Thoracic aorta (tissue), 2 donors: ENCODE results near the gene STAMBPL1. TPM values are rescaled to one million over a fixed set of nuclear protein-coding genes. Genes with fewer than 3 reads are reported as not detected.

Experiments used
- ATAC-seq: fragments of 150-250 bp; one replicate; pipeline ENCODE4 v1.8.0; 2017; ENCODE audit warnings: low read depth; ENCODE audit not compliant: insufficient number of reproducible peaks, low FRiP score
- DNase-seq: peaks from one replicate; pipeline ENCODE4 v3.0.0-alpha.2; 2020; ENCODE audit warnings: low spot score
- H3K27ac ChIP-seq, 2 donors: fragments of 200-600 bp; sonication (generic); 1 replicate in 1 of 2; 2 replicates in 1 of 2; pipeline ENCODE4 v1.5.1; 2016; ENCODE audit warnings: mild to moderate bottlenecking in 2 of 2, moderate library complexity in 2 of 2
- H3K27me3 ChIP-seq: fragments of 200-600 bp; sonication (generic); replicated peaks from 2 replicates; pipeline ENCODE4 v1.6.0; 2016; ENCODE audit warnings: mild to moderate bottlenecking; ENCODE audit not compliant: insufficient read depth
- H3K36me3 ChIP-seq: fragments of 200-600 bp; sonication (generic); one replicate; pipeline ENCODE4 v1.5.1; 2016
- H3K4me1 ChIP-seq, 2 donors: fragments of 200-600 bp; sonication (generic); 1 replicate in 1 of 2; 2 replicates in 1 of 2; pipeline versions ENCODE4 v1.5.1 to v1.6.0; 2016; ENCODE audit warnings: low read depth in 2 of 2, mild to moderate bottlenecking in 1 of 2; ENCODE audit not compliant: control insufficient read depth in 1 of 2
- H3K4me3 ChIP-seq: fragments of 200-600 bp; sonication (generic); 2 replicates; pipeline ENCODE4 v1.5.1; 2016; ENCODE audit warnings: mild to moderate bottlenecking
- H3K9me3 ChIP-seq: fragments of 200-600 bp; sonication (generic); 2 replicates; pipeline ENCODE4 v1.5.1; 2016
- total RNA-seq, 2 donors: library from RNA; depleted of rRNA; stranded (reverse); fragments of >200 nt; gene quantifications; one replicate each; pipeline versions ENCODE4 v1.1.0 to v1.2.3, GENCODE V29; 2016
- TF ChIP-seq, protein P1 (sequence below): fragments of 200-600 bp; sonication (generic); IDR thresholded peaks from one replicate; pipeline ENCODE4 v1.5.1; 2019; ENCODE audit warnings: antibody characterized with exemption

The STAMBPL1 gene
- total RNA-seq, 2 donors from 2014 or later: 2.2 to 10.0 TPM

DNA sequence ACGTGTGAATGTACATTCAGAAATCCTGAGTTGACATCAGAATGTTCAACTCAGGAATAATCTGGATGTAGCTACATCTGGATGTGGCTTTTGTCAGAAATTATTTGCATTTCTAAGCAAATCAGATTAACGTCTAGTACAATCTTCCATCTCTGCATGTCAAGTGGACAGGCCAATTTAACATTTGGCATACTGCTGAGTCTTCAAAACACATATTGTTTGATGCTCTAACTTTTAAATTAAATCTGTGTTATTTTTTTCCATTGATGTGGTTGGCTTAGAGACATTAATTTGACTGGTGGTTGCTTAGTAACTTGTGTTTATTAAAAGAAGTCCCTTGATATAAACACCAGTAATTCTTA lies 3.4 kb downstream of the STAMBPL1 start:
- DNase-seq (no peak), ATAC-seq (no peak)
- no peaks in the 10 kb centered on the region for H3K9me3 ChIP-seq
- H3K4me3 ChIP-seq: no peak overlapping the region
- no peaks in the 10 kb centered on the region for H3K27me3 ChIP-seq
- peaks cover 0 to 23% of the 10 kb centered on the region in 2 donors for H3K4me1 ChIP-seq
- H3K36me3 ChIP-seq: no peaks in the 10 kb centered on the region
- TF ChIP-seq, protein P1, sequence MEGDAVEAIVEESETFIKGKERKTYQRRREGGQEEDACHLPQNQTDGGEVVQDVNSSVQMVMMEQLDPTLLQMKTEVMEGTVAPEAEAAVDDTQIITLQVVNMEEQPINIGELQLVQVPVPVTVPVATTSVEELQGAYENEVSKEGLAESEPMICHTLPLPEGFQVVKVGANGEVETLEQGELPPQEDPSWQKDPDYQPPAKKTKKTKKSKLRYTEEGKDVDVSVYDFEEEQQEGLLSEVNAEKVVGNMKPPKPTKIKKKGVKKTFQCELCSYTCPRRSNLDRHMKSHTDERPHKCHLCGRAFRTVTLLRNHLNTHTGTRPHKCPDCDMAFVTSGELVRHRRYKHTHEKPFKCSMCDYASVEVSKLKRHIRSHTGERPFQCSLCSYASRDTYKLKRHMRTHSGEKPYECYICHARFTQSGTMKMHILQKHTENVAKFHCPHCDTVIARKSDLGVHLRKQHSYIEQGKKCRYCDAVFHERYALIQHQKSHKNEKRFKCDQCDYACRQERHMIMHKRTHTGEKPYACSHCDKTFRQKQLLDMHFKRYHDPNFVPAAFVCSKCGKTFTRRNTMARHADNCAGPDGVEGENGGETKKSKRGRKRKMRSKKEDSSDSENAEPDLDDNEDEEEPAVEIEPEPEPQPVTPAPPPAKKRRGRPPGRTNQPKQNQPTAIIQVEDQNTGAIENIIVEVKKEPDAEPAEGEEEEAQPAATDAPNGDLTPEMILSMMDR: no peak
- H3K27ac ChIP-seq: no peak overlapping the region

DNA sequence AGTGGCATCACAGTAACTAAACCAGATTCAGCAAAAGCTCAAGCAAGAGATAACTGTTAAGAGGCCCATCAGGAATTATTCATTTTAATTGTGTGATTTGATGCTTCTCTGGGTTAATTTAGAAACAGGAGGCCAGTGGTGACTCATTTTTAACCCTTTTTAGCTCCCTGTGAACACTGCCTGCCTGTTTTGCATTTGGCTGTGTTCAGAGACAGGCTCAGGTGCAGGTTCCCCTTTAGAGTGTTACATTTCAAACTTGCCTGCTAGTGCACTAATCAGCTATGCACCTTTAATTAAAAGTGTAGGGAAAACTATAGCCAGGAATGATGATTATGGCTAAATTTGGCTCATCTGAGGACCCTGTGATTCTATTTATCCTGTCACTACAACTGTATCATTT lies 6.5 kb downstream of the STAMBPL1 start:
- Histone ChIP-seq H3K27me3 (no peaks in the 10 kb centered on the region), H3K9me3 (no peaks in the 10 kb centered on the region), H3K27ac (no peak overlapping the region), H3K4me3 (no peak overlapping the region), H3K4me1 (peaks cover 0 to 9% of the 10 kb centered on the region in 2 donors), H3K36me3 (no peaks in the 10 kb centered on the region)
- DNase-seq (no peak), ATAC-seq (no peak)
- TF ChIP-seq, protein P1: no peak

DNA sequence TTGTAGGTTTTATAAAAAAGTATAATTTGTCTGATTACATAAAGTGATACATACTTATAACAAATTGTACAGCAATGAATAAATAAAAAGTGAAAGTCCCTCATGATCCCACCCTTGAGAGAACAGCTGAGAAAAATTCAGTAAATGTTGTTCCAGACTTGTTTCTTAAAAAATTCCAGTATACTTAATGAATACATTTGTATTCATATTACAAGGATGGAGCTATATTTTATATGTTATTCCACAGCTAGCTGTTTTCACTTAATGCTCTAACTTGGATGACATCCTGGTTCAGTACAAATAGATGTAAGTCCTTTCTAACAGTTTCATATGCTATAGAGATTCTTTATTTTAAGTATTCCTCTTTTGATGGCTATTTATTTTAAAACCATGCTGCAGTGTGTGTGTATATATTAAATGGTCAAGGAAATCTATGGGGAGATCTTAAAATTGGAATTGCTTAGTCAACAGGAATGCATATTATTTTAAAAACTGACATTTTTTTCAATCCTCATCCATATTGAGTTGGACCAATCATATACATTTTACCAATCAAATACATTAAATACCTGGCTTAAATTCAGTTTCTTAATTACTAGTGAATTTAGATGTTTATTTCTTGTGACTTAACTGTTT lies 8.9 kb downstream of the STAMBPL1 start:
- no peaks in the 10 kb centered on the region for H3K4me1 ChIP-seq
- TF ChIP-seq, protein P1: no peak
- H3K27me3 ChIP-seq: no peaks in the 10 kb centered on the region
- H3K27ac ChIP-seq: no peak overlapping the region
- DNase-seq (no peak), ATAC-seq (no peak)
- H3K9me3 ChIP-seq: no peaks in the 10 kb centered on the region
- H3K36me3 ChIP-seq: no peaks in the 10 kb centered on the region
- H3K4me3 ChIP-seq: no peak overlapping the region

DNA sequence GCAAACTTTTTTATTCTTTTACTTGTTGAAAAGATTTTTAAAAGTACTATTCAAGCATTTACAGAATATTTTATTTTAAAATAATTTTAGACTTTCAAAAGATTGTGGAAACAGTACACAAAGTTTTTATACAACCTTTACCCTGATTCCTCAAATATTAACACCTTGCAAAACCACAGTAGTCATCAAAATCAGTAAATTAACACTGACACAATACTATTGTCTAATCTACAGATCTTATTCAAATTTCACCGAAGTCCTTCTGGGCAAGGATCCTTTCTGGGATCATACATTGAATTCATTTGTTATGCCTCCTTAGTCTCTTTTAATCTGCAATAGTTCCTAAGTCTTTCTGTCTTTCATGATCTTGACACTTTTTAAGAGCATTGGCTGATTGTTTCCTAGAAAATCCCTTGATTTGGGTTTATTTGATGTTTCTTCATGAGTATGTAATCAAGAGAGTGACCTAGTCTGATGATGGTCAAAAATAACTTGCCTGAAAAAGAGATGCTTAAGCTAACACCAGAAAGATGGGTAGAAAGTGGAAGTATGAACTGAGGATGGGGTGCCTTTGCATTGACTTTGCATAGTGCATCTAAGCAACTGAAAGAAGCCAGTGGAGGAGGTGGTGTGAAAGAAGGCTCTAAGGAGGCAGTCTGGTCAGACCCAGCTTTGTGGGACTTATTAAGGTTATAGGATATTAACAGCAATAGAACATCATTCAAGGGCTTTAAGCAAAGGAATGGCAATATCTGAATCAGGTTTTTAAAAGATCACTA lies 9.7 kb downstream of the STAMBPL1 start:
- H3K27me3 ChIP-seq: no peaks in the 10 kb centered on the region
- no peak overlapping the region for H3K4me3 ChIP-seq
- DNase-seq: no peak
- TF ChIP-seq, protein P1: no peak
- no peaks in the 10 kb centered on the region for H3K36me3 ChIP-seq
- no peaks in the 10 kb centered on the region for H3K4me1 ChIP-seq
- H3K27ac ChIP-seq: no peak overlapping the region
- H3K9me3 ChIP-seq: no peaks in the 10 kb centered on the region
- ATAC-seq: no peak

DNA sequence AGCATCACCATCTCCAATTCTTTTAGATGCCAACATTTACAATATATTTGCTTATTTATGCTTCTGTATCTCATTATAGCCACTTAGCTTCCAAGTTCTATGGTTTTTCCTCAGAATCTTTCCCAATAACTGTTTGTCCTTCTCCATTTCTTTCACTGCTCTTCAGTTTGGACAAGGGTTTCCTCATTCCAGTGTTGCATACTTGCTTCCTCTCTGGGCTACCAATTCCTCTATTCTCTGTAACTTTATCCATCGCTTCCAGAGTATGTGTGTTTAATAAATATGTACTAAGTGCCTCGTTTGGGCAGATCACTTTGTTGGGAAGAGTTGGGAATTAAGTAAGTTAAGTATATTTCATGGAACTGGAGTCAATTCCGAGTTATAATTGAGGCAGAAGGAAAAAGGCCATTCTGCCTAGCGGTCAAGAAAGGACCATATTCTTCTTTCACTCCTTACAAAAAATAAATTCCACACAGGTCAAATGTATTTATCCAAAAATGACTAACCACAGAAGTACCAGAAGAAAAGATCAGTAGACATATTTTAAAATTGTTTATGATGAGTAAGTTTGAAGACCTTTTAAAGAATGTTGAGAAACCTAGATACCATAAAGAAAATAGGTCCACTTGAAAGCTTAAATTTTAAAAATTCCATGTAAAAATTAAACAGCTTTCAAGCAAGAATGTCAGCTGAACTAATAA lies 10.8 kb downstream of the STAMBPL1 start:
- TF ChIP-seq, protein P1: no peak
- no peak overlapping the region for H3K27ac ChIP-seq
- no peaks in the 10 kb centered on the region for H3K27me3 ChIP-seq

More for the DNA sequence above, 10.8 kb downstream of the STAMBPL1 start:
- Histone ChIP-seq H3K9me3 (no peaks in the 10 kb centered on the region), H3K4me1 (no peaks in the 10 kb centered on the region), H3K4me3 (no peak overlapping the region), H3K36me3 (no peaks in the 10 kb centered on the region)
- DNase-seq (no peak), ATAC-seq (no peak)
